HEK293 (cell line): Measurements from ENCODE around the gene KCTD10.

ENCODE experiments used
- CTCF ChIA-PET: fragments of 350-600 bp; formaldehyde crosslinking; extraction: SDS; loops from one replicate; lab custom pipeline; 2021; ENCODE audit warnings: antibody characterized with exemption; lab: Yijun Ruan, JAX
- POLR2A ChIA-PET: fragments of 300-600 bp; formaldehyde crosslinking; extraction: SDS; loops from one replicate; lab custom pipeline; 2020; ENCODE audit warnings: antibody characterized with exemption, inconsistent platforms; lab: Yijun Ruan, JAX
- H3K27ac ChIP-seq: fragments of 200-500 bp; sonication (Bioruptor generic); 2 replicates; pipeline ENCODE4 v1.5.1; 2014; ENCODE audit warnings: low read depth, low read length, control low read depth, inconsistent platforms; ENCODE audit errors: extremely low read depth
- H3K36me3 ChIP-seq, 2 experiments: fragments of 200-500 bp in 1 of 2; sonication (Bioruptor generic) in 1 of 2; 1 replicate in 1 of 2; 2 replicates in 1 of 2; pipeline ENCODE4 v1.5.1; 2014 to 2017; ENCODE audit warnings: inconsistent platforms in 2 of 2, low read length in 2 of 2; ENCODE audit not compliant: control insufficient read depth in 2 of 2, insufficient read depth in 1 of 2
- H3K4me1 ChIP-seq: fragments of 200-500 bp; sonication (Bioruptor generic); 2 replicates; pipeline ENCODE4 v1.5.1; 2014; ENCODE audit warnings: mild to moderate bottlenecking, low read length, inconsistent platforms; ENCODE audit not compliant: control insufficient read depth, insufficient read depth
- H3K4me3 ChIP-seq: 2 replicates; pipeline ENCODE4 v1.5.1; 2011; ENCODE audit warnings: low read depth, mild to moderate bottlenecking, control low read depth, low read length, moderate library complexity
- H3K9me3 ChIP-seq: fragments of 200-500 bp; sonication (Bioruptor generic); 2 replicates; pipeline ENCODE4 v1.5.1; 2014; ENCODE audit warnings: low read depth, low read length, inconsistent platforms; ENCODE audit not compliant: control insufficient read depth, insufficient read depth
- AEBP2 ChIP-seq: fragments of 450-650 bp; formaldehyde crosslinking; IDR thresholded peaks from 2 replicates; pipeline ENCODE4 v1.5.1; 2016; ENCODE audit warnings: missing biosample characterization, missing genetic modification characterization, borderline replicate concordance
- GLIS1 ChIP-seq: fragments of 450-650 bp; formaldehyde crosslinking; IDR thresholded peaks from 2 replicates; pipeline ENCODE4 v1.5.1; 2016; ENCODE audit warnings: missing biosample characterization, missing genetic modification characterization
- GLIS2 ChIP-seq: fragments of 450-650 bp; formaldehyde crosslinking; IDR thresholded peaks from 2 replicates; pipeline ENCODE4 v1.5.1; 2016; ENCODE audit warnings: missing biosample characterization, missing genetic modification characterization
- HOXC10 ChIP-seq: sonication (generic); formaldehyde crosslinking; IDR thresholded peaks from 2 replicates; pipeline ENCODE4 v1.8.1; 2023; ENCODE audit warnings: mild to moderate bottlenecking, missing genetic modification reagents
- HOXD13 ChIP-seq: sonication (generic); formaldehyde crosslinking; IDR thresholded peaks from 2 replicates; pipeline ENCODE4 v1.8.0; 2022; ENCODE audit warnings: missing genetic modification reagents, borderline replicate concordance
- PRDM10 ChIP-seq: fragments of 450-650 bp; formaldehyde crosslinking; IDR thresholded peaks from 2 replicates; pipeline ENCODE4 v1.5.1; 2016; ENCODE audit warnings: missing biosample characterization, missing genetic modification characterization
- TCF7L2 ChIP-seq: IDR thresholded peaks from 2 replicates; pipeline ENCODE4 v1.6.1; 2011; ENCODE audit warnings: low read depth, mild to moderate bottlenecking, inconsistent platforms, low read length, moderate library complexity, borderline replicate concordance
- ZBTB17 ChIP-seq: fragments of 450-650 bp; formaldehyde crosslinking; IDR thresholded peaks from 2 replicates; pipeline ENCODE4 v1.5.1; 2016; ENCODE audit warnings: missing biosample characterization, missing genetic modification characterization
- ZBTB7A ChIP-seq: fragments of 450-650 bp; formaldehyde crosslinking; IDR thresholded peaks from 2 replicates; pipeline ENCODE4 v1.5.1; 2016; ENCODE audit warnings: low read depth, missing biosample characterization, missing genetic modification characterization
- ZFHX2 ChIP-seq: fragments of 450-650 bp; formaldehyde crosslinking; conservative IDR thresholded peaks from 2 replicates; pipeline ENCODE4 v1.5.1; 2016; ENCODE audit warnings: missing biosample characterization, missing genetic modification characterization
- ZNF280D ChIP-seq: fragments of 450-650 bp; formaldehyde crosslinking; IDR thresholded peaks from 2 replicates; pipeline ENCODE4 v1.5.1; 2016; ENCODE audit warnings: missing biosample characterization, missing genetic modification characterization
- ZNF416 ChIP-seq: fragments of 450-650 bp; formaldehyde crosslinking; IDR thresholded peaks from 2 replicates; pipeline ENCODE4 v1.5.1; 2016; ENCODE audit warnings: missing biosample characterization, missing genetic modification characterization
- ZNF514 ChIP-seq: fragments of 450-650 bp; formaldehyde crosslinking; IDR thresholded peaks from 2 replicates; pipeline ENCODE4 v1.5.1; 2016; ENCODE audit warnings: missing biosample characterization, missing genetic modification characterization
- ZNF624 ChIP-seq: fragments of 450-650 bp; formaldehyde crosslinking; IDR thresholded peaks from 2 replicates; pipeline ENCODE4 v1.5.1; 2017; ENCODE audit warnings: missing biosample characterization, missing genetic modification characterization
- ZNF629 ChIP-seq: fragments of 450-650 bp; formaldehyde crosslinking; IDR thresholded peaks from 2 replicates; pipeline ENCODE4 v1.5.1; 2017; ENCODE audit warnings: missing biosample characterization, missing genetic modification characterization
- ZNF768 ChIP-seq: fragments of 450-650 bp; formaldehyde crosslinking; IDR thresholded peaks from 2 replicates; pipeline ENCODE4 v1.5.1; 2018; ENCODE audit warnings: missing biosample characterization, mild to moderate bottlenecking, missing genetic modification characterization
- ZNF792 ChIP-seq: fragments of 450-650 bp; formaldehyde crosslinking; IDR thresholded peaks from 2 replicates; pipeline ENCODE4 v1.5.1; 2016; ENCODE audit warnings: missing biosample characterization, missing genetic modification characterization
- ZNF837 ChIP-seq: fragments of 450-650 bp; formaldehyde crosslinking; IDR thresholded peaks from 2 replicates; pipeline ENCODE4 v1.5.1; 2016; ENCODE audit warnings: missing biosample characterization, missing genetic modification characterization

Gene KCTD10

GRCh38 chr12:109477963-109478315 lies 839 bp upstream of the KCTD10 start:
- POLR2A ChIA-PET, result interaction anchor here (1.2 to 2.0 kb wide), 4 partner anchors 13 to 50 kb away, joined by 5 to 17 read pairs (median 6); no protein-coding TSS in a partner anchor
- no peak for TF ChIP-seq ZNF416 (tag by site-specific recombination)
- no peak for TF ChIP-seq ZNF624
- TF ChIP-seq ZBTB17 (tag by site-specific recombination), result no peak
- TF ChIP-seq ZNF768 (tag by site-specific recombination), result peak; percentile 66; the same call in 1 of the 2 replicates
- no peak for TF ChIP-seq HOXC10 (CRISPR knock-in tag)
- TF ChIP-seq, all 188 proteins: peak for 1
- Histone ChIP-seq H3K9me3 (no peaks in the 10 kb centered on the region), H3K4me1 (peaks cover 5% of the 10 kb centered on the region; the same call in 1 of the 2 replicates), H3K4me3 (peak overlapping the region; percentile 87), H3K36me3 (peaks cover 0 to 3% of the 10 kb centered on the region in 2 experiments; a peak in 1 of 3 replicates), H3K27ac (peak overlapping the region; percentile 90; the same call in 1 of the 2 replicates)
- CTCF ChIA-PET, result interaction anchor here (0.5 to 6.5 kb wide), 3 partner anchors 44 to 983 kb away, joined by 3 to 38 read pairs (median 6); no protein-coding TSS in a partner anchor

- peak overlapping the region; percentile 90; the same call in 1 of the 2 replicates for H3K27ac ChIP-seq
- POLR2A ChIA-PET, result interaction anchor here (0.6 to 2.0 kb wide), 11 partner anchors 8 to 317 kb away, joined by 3 to 17 read pairs (median 4); partner anchors contain the start of genes FOXN4, MMAB and MVK
Measured at GRCh38 chr12:109476807-109477184, 304 bp downstream of the KCTD10 start.

GRCh38 chr12:109475993-109476806 lies 900 bp downstream of the KCTD10 start:
- no peak overlapping the region; the same call in 1 of the 2 replicates for H3K27ac ChIP-seq
- POLR2A ChIA-PET, result interaction anchor here (1.4 to 1.8 kb wide), 3 partner anchors 9 to 97 kb away, joined by 4 to 6 read pairs (median 5); partner anchors contain the start of genes MMAB and MVK

More at GRCh38 chr12:109476807-109477184, 304 bp downstream of the KCTD10 start:
- peaks cover 5% of the 10 kb centered on the region; the same call in 1 of the 2 replicates for H3K4me1 ChIP-seq
- no peak for TF ChIP-seq ZNF629
- TF ChIP-seq ZBTB7A (tag by site-specific recombination), result 0 out of 2 replicates have a peak, but pooled peaks have one; percentile 32
- 0 out of 2 replicates have a peak, but pooled peaks have one; percentile 38 for TF ChIP-seq ZNF792 (tag by site-specific recombination)
- TF ChIP-seq AEBP2, result 0 out of 2 replicates have a peak, but pooled peaks have one; percentile 2
- TF ChIP-seq GLIS2 (tag by site-specific recombination), result 0 out of 2 replicates have a peak, but pooled peaks have one; percentile 3
- no peak for TF ChIP-seq HOXD13 (CRISPR knock-in tag)
- TF ChIP-seq, all 188 proteins: peak for 4
- CTCF ChIA-PET, result interaction anchor here (0.6 to 6.5 kb wide), 3 partner anchors 19 to 50 kb away, joined by 3 to 38 read pairs (median 3); no protein-coding TSS in a partner anchor
- Histone ChIP-seq H3K4me3 (peak overlapping the region; percentile 87), H3K36me3 (peaks cover 0 to 4% of the 10 kb centered on the region in 2 experiments; a peak in 1 of 3 replicates), H3K9me3 (no peaks in the 10 kb centered on the region)

GRCh38 chr12:109475121-109475520 lies 2.0 kb downstream of the KCTD10 start:
- Histone ChIP-seq H3K36me3 (peaks cover 0 to 5% of the 10 kb centered on the region in 2 experiments; a peak in 1 of 3 replicates), H3K27ac (no peak overlapping the region), H3K4me1 (peaks cover 5% of the 10 kb centered on the region; the same call in 1 of the 2 replicates), H3K4me3 (no peak overlapping the region), H3K9me3 (no peaks in the 10 kb centered on the region)
- ChIA-PET POLR2A (no interaction called here), CTCF (interaction anchor here (6.5 kb wide), 1 partner anchor 41 kb away, joined by 38 read pairs; no protein-coding TSS in a partner anchor)
- no peak for TF ChIP-seq ZNF514 (tag by site-specific recombination)
- TF ChIP-seq ZNF280D (tag by site-specific recombination), result no peak
- no peak for TF ChIP-seq ZNF837 (tag by site-specific recombination)
- TF ChIP-seq TCF7L2, result no peak
- TF ChIP-seq GLIS1 (tag by site-specific recombination), result no peak
- no peak for TF ChIP-seq PRDM10 (tag by site-specific recombination)

More at GRCh38 chr12:109475993-109476806, 900 bp downstream of the KCTD10 start:
- CTCF ChIA-PET, result interaction anchor here (0.9 to 6.5 kb wide), 2 partner anchors 42 to 49 kb away, joined by 3 to 38 read pairs; no protein-coding TSS in a partner anchor
- peaks cover 0 to 4% of the 10 kb centered on the region in 2 experiments; a peak in 1 of 3 replicates for H3K36me3 ChIP-seq
- no peak for TF ChIP-seq ZFHX2 (tag by site-specific recombination)
- TF ChIP-seq, all 188 proteins: peak for 0
- Histone ChIP-seq H3K4me1 (peaks cover 5% of the 10 kb centered on the region; the same call in 1 of the 2 replicates), H3K4me3 (peak overlapping the region; percentile 87), H3K9me3 (no peaks in the 10 kb centered on the region)
